ENCODE measurements around the gene C1orf167. TPM values are rescaled to one million over a fixed set of nuclear protein-coding genes. Genes with fewer than 3 reads are reported as not detected.

The C1orf167 gene
- total RNA-seq, 1 donor = not detected

- Histone ChIP-seq H3K4me1 (ENCODE audit: insufficient read depth, low read length) (no peaks in the 10 kb centered on the region), H3K4me3 (ENCODE audit: low read length) (no peak overlapping the region), H3K9me3 (ENCODE audit: low read depth, low read length) (no peaks in the 10 kb centered on the region), H3K27me3 (ENCODE audit: insufficient read depth, low read length) (no peaks in the 10 kb centered on the region)
Measured at GRCh38 chr1:11767922-11768704, 6.1 kb downstream of the C1orf167 start.

DNA sequence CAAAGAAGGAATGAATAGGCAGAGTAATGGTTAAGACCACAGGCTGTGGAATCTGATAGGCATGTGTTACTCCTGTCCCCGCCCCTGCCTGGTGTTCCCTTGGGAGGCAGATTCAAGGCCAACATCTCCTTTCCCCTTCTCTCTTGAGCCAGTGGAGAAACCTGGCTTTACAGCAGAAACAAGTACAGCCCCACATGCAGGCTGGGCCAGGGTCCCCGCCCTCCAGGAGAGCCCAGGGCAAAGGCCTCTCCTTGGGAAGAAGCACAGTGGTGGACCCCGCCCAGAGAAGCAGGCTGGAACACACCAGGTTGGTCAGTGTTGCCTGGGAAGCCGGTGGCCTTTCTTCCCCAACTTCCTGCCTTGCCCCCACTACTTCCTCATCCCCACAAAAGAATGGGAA is 6.8 kb downstream of the C1orf167 start:
- Histone ChIP-seq H3K4me3 (ENCODE audit: low read length) (no peak overlapping the region), H3K9me3 (ENCODE audit: low read depth, low read length) (no peaks in the 10 kb centered on the region), H3K27me3 (ENCODE audit: insufficient read depth, low read length) (no peaks in the 10 kb centered on the region), H3K4me1 (ENCODE audit: insufficient read depth, low read length) (no peaks in the 10 kb centered on the region)

DNA sequence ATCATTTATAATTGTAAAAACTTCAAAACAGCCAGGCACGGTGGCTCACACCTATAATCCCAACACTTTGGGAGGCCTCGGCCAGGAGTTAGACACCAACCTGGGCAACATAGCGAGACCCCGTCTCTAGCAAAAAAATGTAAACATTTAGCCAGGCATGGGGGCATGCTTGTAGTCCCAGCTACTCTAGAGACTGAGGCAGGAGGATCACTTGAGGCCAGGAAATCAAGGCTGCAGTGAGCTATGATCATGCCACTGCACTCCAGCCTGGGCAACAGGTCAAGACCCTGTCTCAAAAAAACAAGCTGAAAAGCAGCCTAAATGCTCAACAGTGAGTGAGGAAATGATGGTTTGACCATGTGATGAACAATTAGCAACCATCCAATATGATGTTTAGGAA is 7.3 kb downstream of the C1orf167 start:
- Histone ChIP-seq H3K4me3 (ENCODE audit: low read length) (no peak overlapping the region), H3K27me3 (ENCODE audit: insufficient read depth, low read length) (no peaks in the 10 kb centered on the region), H3K9me3 (ENCODE audit: low read depth, low read length) (no peaks in the 10 kb centered on the region), H3K4me1 (ENCODE audit: insufficient read depth, low read length) (no peaks in the 10 kb centered on the region)

GRCh38 chr1:11770011-11770410 is 8.0 kb downstream of the C1orf167 start:
- H3K4me1 ChIP-seq (ENCODE audit: insufficient read depth, low read length) = no peaks in the 10 kb centered on the region
- H3K27me3 ChIP-seq (ENCODE audit: insufficient read depth, low read length) = no peaks in the 10 kb centered on the region
- no peak overlapping the region for H3K4me3 ChIP-seq (ENCODE audit: low read length)
- no peaks in the 10 kb centered on the region for H3K9me3 ChIP-seq (ENCODE audit: low read depth, low read length)

DNA sequence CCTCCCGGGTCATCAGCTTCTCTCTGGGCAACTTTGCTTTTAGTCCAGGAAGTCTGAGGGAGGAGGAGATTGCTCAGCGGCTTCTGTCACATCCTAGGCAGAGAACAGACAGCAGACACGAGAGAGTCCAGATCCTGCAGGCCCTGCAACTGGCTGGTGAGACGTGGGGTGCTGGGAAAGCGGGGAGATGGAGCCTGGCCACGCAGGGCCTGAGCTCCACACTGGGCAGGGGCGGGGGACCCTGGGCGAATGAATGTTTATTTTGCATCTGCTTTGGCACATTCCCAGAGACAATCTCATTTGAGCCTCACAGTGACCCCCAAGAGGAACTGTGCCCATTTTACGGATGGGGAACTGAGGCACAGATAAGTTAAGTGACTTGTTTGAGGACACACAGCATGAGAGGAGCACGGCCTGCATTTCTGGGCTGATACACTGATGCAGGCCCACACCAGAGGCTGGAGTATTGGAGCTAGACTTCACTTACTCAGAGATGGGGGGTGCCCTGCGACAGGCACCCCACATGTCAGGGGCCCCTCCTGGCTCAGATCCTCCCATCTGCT is 9.6 kb downstream of the C1orf167 start:
- Histone ChIP-seq H3K27me3 (ENCODE audit: insufficient read depth, low read length) (no peaks in the 10 kb centered on the region), H3K9me3 (ENCODE audit: low read depth, low read length) (no peaks in the 10 kb centered on the region), H3K4me3 (ENCODE audit: low read length) (no peak overlapping the region), H3K4me1 (ENCODE audit: insufficient read depth, low read length) (no peaks in the 10 kb centered on the region)

DNA sequence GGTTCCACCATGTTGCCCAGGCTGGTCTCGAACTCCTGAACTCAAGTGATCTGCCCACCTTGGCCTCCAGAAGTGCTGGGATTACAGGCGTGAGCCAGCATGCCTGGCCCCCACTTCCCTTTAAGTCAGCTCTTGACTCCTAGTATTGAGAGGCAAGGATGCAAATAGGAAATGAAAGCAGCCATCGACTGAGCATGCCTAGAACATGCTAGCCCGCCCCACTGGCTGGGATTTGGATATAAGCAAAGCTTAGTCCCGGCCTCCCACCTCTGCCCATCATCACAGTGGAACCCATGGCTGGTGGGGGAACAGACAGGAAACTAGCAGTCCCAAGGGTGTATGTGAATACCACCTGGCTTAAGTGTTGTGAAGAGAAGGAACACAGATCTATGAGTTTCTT is 10.5 kb downstream of the C1orf167 start:
- H3K4me1 ChIP-seq (ENCODE audit: insufficient read depth, low read length) = no peaks in the 10 kb centered on the region
- H3K4me3 ChIP-seq (ENCODE audit: low read length) = no peak overlapping the region

GRCh38 chr1:11774753-11775152 is 12.8 kb downstream of the C1orf167 start:
- Histone ChIP-seq H3K9me3 (ENCODE audit: low read depth, low read length) (no peaks in the 10 kb centered on the region), H3K27me3 (ENCODE audit: insufficient read depth, low read length) (no peaks in the 10 kb centered on the region), H3K4me1 (ENCODE audit: insufficient read depth, low read length) (no peaks in the 10 kb centered on the region), H3K4me3 (ENCODE audit: low read length) (no peak overlapping the region)

More for the DNA sequence above, 10.5 kb downstream of the C1orf167 start:
- Histone ChIP-seq H3K9me3 (ENCODE audit: low read depth, low read length) (no peaks in the 10 kb centered on the region), H3K27me3 (ENCODE audit: insufficient read depth, low read length) (no peaks in the 10 kb centered on the region)

DNA sequence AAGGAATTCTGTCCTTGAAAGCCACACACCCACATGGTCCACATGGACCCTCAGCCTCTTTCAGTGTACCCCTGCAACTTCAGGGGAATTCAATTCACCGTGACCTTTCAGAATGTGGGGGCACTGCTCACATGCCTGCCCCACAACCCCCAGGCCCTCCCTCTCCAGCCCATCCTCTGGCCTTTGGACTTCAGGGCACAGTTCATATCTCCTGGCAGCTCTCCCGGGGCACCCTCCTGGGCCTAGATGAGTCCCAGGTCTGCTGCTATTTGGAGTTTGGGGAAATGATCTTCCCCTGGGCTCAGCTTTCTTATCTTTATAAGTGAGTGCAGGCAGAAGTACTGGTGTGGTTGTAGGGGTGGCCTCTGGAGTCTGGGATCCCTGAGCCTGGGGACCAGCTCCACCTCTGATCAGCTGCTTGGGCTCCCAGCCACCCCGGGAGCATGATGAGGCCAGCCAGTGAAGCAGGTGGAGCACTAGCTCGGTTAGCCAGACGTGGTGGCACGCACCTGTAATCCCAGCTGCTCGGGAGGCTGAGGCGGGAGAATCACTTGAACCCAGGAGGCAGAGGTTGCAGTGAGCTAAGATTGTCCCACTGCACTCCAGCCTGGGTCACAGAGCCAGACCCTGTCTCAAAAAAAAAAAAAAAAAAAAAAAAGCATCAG is 15.8 kb downstream of the C1orf167 start:
- Histone ChIP-seq H3K4me3 (ENCODE audit: low read length) (no peak overlapping the region), H3K27me3 (ENCODE audit: insufficient read depth, low read length) (no peaks in the 10 kb centered on the region), H3K4me1 (ENCODE audit: insufficient read depth, low read length) (no peaks in the 10 kb centered on the region), H3K9me3 (ENCODE audit: low read depth, low read length) (no peaks in the 10 kb centered on the region)

GRCh38 chr1:11778336-11778735 is 16.3 kb downstream of the C1orf167 start:
- Histone ChIP-seq H3K9me3 (ENCODE audit: low read depth, low read length) (no peaks in the 10 kb centered on the region), H3K4me1 (ENCODE audit: insufficient read depth, low read length) (no peaks in the 10 kb centered on the region), H3K27me3 (ENCODE audit: insufficient read depth, low read length) (no peaks in the 10 kb centered on the region), H3K4me3 (ENCODE audit: low read length) (no peak overlapping the region)

DNA sequence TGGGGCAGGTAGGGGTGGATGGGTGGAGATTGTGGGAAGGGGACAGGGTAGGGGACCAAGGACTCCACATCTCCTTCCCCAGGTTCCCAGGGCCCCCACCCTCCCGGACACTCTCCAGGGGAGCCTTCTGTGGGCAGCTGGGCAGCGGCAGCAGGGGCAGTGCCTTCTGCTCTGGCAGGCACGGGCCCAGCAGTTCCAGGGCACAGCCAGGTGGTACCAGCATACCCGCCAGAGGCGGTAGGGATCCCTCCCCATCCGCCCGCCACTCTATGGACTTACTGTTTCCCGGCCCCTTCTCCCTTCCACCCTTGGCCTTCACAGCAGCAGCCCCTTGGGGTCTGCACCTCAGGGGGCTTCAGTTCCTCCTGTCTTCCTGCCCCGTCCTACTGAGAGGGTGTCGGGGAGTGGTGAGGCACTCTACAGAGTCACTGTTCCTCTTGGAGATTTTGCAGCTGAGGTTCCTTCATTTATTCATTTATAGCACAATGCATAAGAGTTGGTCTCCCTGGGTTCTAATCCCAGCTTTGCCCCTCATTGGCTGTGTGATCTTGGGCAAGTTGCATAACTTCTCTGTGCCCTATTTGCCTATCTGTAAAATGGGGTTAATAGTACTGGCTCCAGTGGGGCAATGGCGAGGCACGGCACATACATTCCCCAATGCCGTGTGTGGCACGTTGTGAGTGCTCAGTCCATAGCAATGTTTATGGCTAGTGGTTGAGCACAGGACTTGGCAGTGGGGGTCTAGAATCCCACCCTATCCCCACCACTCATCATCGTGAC is 17.0 kb downstream of the C1orf167 start:
- Histone ChIP-seq H3K4me3 (ENCODE audit: low read length) (no peak overlapping the region), H3K4me1 (ENCODE audit: insufficient read depth, low read length) (no peaks in the 10 kb centered on the region), H3K27me3 (ENCODE audit: insufficient read depth, low read length) (no peaks in the 10 kb centered on the region), H3K9me3 (ENCODE audit: low read depth, low read length) (no peaks in the 10 kb centered on the region)

- Histone ChIP-seq H3K4me3 (ENCODE audit: low read length) (no peak overlapping the region), H3K4me1 (ENCODE audit: insufficient read depth, low read length) (peaks cover 5% of the 10 kb centered on the region), H3K27me3 (ENCODE audit: insufficient read depth, low read length) (no peaks in the 10 kb centered on the region), H3K9me3 (ENCODE audit: low read depth, low read length) (no peaks in the 10 kb centered on the region)
Measured at GRCh38 chr1:11779715-11780379, 17.9 kb downstream of the C1orf167 start.

DNA sequence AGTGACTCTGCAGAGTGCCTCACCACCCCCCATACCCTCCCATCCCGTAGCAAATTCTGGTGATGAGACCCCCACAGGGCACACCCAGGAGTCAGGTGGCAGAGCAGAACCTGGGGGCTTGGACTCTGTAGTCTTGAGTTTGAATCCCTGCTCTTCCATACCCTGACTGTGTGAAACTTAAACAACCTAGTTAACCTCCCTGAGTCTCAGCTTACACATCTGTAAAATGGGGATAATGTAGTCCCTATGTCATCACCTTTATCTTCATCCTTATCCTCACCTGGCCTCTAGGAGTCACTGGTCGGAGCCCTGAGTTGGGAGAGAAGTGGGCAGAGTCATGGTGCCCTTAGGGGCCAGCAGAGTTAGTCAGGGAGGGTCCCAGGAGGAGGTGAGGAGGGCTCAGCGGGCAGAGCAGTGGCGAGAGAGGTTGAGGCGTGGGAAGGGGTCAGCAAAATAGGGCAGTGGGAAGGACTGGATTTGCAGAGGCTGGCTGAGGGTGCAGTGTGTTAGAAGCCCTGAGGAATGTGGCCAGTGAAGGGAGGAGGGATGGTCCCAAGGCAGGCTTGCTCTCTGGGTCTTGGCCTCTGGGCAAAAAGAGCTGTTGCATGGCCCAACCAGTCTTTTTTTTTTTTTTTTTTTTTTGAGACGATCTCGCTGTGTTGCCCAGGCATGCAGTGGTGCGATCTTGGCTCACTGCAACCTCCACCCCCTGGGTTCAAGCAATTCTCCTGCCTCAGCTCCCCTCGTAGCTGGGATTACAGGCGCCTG is 18.6 kb downstream of the C1orf167 start:
- H3K9me3 ChIP-seq (ENCODE audit: low read depth, low read length) = no peaks in the 10 kb centered on the region
- H3K4me3 ChIP-seq (ENCODE audit: low read length) = no peak overlapping the region
- H3K27me3 ChIP-seq (ENCODE audit: insufficient read depth, low read length) = no peaks in the 10 kb centered on the region
- peaks cover 12% of the 10 kb centered on the region for H3K4me1 ChIP-seq (ENCODE audit: insufficient read depth, low read length)

GRCh38 chr1:11781297-11781696 is 19.3 kb downstream of the C1orf167 start:
- Histone ChIP-seq H3K27me3 (ENCODE audit: insufficient read depth, low read length) (no peaks in the 10 kb centered on the region), H3K9me3 (ENCODE audit: low read depth, low read length) (no peaks in the 10 kb centered on the region), H3K4me3 (ENCODE audit: low read length) (no peak overlapping the region), H3K4me1 (ENCODE audit: insufficient read depth, low read length) (peaks cover 14% of the 10 kb centered on the region)

DNA sequence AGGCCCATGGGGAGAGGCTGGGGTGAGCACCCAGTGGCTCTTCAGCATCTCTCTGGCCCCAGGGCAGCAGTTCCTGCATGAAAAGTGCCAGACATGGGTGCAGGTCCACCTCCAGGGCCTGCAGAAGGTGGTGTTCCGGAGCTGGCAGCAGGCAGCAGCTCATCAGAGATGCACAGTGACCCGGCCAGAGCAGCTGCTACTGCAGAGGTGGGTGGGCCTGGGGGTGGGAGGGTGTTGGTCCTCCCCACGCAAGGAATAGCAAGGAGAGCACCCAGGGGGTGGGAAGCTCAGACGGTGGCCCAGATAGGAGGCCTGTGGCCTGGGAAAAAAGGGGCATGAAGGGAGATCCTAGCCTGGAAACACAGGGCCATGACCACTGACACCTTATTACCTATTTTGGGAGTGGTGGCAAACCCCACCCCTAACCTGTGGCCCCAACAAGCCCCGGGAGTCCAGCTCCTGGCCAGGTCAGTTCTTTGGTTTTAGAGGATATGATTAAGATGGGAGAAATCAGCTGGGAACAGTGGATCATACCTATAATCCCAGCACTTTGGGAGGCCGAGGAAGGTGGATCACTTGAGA is 20.2 kb downstream of the C1orf167 start:
- H3K4me3 ChIP-seq (ENCODE audit: low read length) = no peak overlapping the region
- H3K27me3 ChIP-seq (ENCODE audit: insufficient read depth, low read length) = no peaks in the 10 kb centered on the region
- no peaks in the 10 kb centered on the region for H3K9me3 ChIP-seq (ENCODE audit: low read depth, low read length)
- peaks cover 14% of the 10 kb centered on the region for H3K4me1 ChIP-seq (ENCODE audit: insufficient read depth, low read length)
